ENCODE data around the gene AMER3. TPM values are rescaled to one million over a fixed set of nuclear protein-coding genes. Genes with fewer than 3 reads are reported as not detected.

The AMER3 gene
- total and polyA plus RNA-seq, 2 of the 8 experiments (the other 6 are each of a cell fraction or from before 2014, with no cell fraction given), result 0.15 to 0.19 TPM

DNA sequence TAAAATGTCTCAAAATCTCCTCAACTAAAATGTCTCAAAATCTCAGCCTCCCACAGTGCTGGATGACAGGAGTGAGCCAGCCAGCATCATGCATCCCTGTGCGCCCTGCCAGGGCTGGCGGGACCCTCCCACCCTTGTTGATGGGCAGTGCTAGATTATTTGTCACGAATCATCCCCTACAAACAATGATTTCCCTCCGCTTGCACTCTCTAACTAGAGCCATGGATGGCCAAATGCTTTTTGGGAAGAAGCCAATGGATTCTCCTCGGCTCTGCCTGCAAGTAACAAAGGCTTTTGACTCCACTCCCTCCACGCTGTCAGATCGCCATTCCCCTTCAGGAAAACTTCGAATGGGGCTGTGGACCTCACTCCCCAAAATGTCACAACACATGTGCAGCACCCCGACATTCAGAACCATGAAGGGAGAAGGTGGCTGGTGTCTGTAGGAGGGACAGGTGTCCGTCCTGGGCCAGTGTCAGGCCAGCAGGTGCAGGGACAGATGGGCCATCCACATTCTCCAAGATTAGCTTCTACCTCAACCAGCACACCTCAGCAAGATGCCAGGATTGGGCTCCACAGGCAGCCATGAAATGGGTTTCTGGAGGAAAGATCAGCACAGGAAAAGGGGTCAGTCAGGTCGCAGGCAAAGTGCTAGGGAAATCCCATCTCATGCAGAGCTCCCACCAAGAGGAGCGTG is 11.5 kb downstream of the AMER3 start (continued):
- TF ChIP-seq GTF2F1 (IDR thresholded peaks at IDR 0.05; ENCODE audit: borderline replicate concordance, low read depth, low read length), result no peak
- no peak for TF ChIP-seq HDAC6 (IDR thresholded peaks at IDR 0.05; ENCODE audit: low read depth, low read length)

Measured in H1 (cell line).